Astrocyte of the cerebellum (primary cell): ENCODE measurements around the gene DCUN1D3.

Experiments used
- DNase-seq: peaks from one replicate; pipeline ENCODE4 v3.0.0-alpha.2; 2011; ENCODE audit warnings: low read depth
- H3K4me3 ChIP-seq: 2 replicates; pipeline ENCODE4 v1.5.1; 2011; ENCODE audit warnings: mild to moderate bottlenecking, low read depth, low read length, moderate library complexity
- CTCF ChIP-seq: IDR thresholded peaks from 2 replicates; pipeline ENCODE4 v1.5.1; 2012; ENCODE audit warnings: low read length, low read depth, moderate library complexity, mild to moderate bottlenecking; ENCODE audit errors: missing control alignments
- in situ Hi-C: cut with HindIII; loops from 2 replicates; pipeline ENCODE4 v1.10.0; 2017; ENCODE audit warnings: low sequenced_read_pairs

DCUN1D3 gene

GRCh38 chr16:20897922-20898321 lies 2.2 kb downstream of the DCUN1D3 start:
- TF ChIP-seq CTCF = no peak
- in situ Hi-C loops = no loop called here
- no peak for DNase-seq
- H3K4me3 ChIP-seq = peak overlapping the region; percentile 71

GRCh38 chr16:20897253-20897897 lies 2.8 kb downstream of the DCUN1D3 start:
- in situ Hi-C loops = no loop called here
- no peak overlapping the region for H3K4me3 ChIP-seq
- no peak for TF ChIP-seq CTCF
- no peak for DNase-seq

GRCh38 chr16:20894388-20894787 lies 5.8 kb downstream of the DCUN1D3 start:
- in situ Hi-C loops = no loop called here
- no peak overlapping the region for H3K4me3 ChIP-seq
- no peak for DNase-seq
- no peak for TF ChIP-seq CTCF

GRCh38 chr16:20889625-20890275 lies 10.4 kb downstream of the DCUN1D3 start:
- no peak for DNase-seq
- in situ Hi-C loops = no loop called here
- no peak overlapping the region for H3K4me3 ChIP-seq
- no peak for TF ChIP-seq CTCF

- DNase-seq = no peak
- H3K4me3 ChIP-seq = no peak overlapping the region
- TF ChIP-seq CTCF = no peak
- in situ Hi-C loops = no loop called here
These were observed 13.0 kb downstream of the DCUN1D3 start for GRCh38 chr16:20887207-20887606.

GRCh38 chr16:20886320-20886719 lies 13.8 kb downstream of the DCUN1D3 start:
- no peak for TF ChIP-seq CTCF
- DNase-seq = no peak
- H3K4me3 ChIP-seq = no peak overlapping the region
- in situ Hi-C loops = no loop called here
